Subcutaneous abdominal adipose tissue (tissue), 5 donors: Measurements from ENCODE around the gene PTGS1.

Experiments
- H3K27ac ChIP-seq: one replicate; pipeline ENCODE4 v1.7.0; 2013; ENCODE audit warnings: low read depth, mild to moderate bottlenecking, inconsistent platforms, low read length, moderate library complexity
- H3K27me3 ChIP-seq, 5 donors: one replicate each; pipeline ENCODE4 v1.7.0; 2013; ENCODE audit warnings: low read length in 5 of 5, inconsistent platforms in 1 of 5; ENCODE audit not compliant: control insufficient read depth in 5 of 5, insufficient read depth in 4 of 5
- H3K36me3 ChIP-seq, 5 donors: one replicate each; pipeline ENCODE4 v1.7.0; 2013; ENCODE audit warnings: low read length in 5 of 5; ENCODE audit not compliant: control insufficient read depth in 5 of 5, insufficient read depth in 5 of 5
- H3K4me1 ChIP-seq, 5 donors: one replicate each; pipeline ENCODE4 v1.7.0; 2013; ENCODE audit warnings: low read length in 5 of 5, mild to moderate bottlenecking in 3 of 5, moderate library complexity in 1 of 5; ENCODE audit not compliant: control insufficient read depth in 5 of 5, insufficient read depth in 5 of 5
- H3K4me3 ChIP-seq, 5 donors: one replicate each; pipeline ENCODE4 v1.7.0; 2013; ENCODE audit warnings: low read length in 5 of 5, low read depth in 1 of 5
- H3K9ac ChIP-seq, 5 donors: one replicate each; pipeline ENCODE4 v1.7.0; 2013; ENCODE audit warnings: low read length in 5 of 5, mild to moderate bottlenecking in 4 of 5, moderate library complexity in 3 of 5
- H3K9me3 ChIP-seq, 5 donors: one replicate each; pipeline ENCODE4 v1.7.0; 2013; ENCODE audit warnings: low read length in 5 of 5; ENCODE audit not compliant: control insufficient read depth in 5 of 5
- donor health status: healthy.
- donor health status: healthy.
- donor health status: healthy.
- donor health status: healthy.
- donor health status: healthy.

PTGS1 gene

GRCh38 chr9:122346478-122347347 is 24.1 kb upstream of the PTGS1 start:
- Histone ChIP-seq H3K4me3 (peak overlapping the region; percentile 62 to 71 (median 67)), H3K9ac (peak overlapping the region in 4 of 5 donors; percentile 60 to 74 (median 64)), H3K27ac (no peak overlapping the region), H3K4me1 (peaks cover 0 to 26% (median 15%) of the 10 kb centered on the region in 5 donors), H3K9me3 (no peaks in the 10 kb centered on the region), H3K36me3 (no peaks in the 10 kb centered on the region), H3K27me3 (no peaks in the 10 kb centered on the region)

- H3K27me3 ChIP-seq = no peaks in the 10 kb centered on the region
- peak overlapping the region; percentile 62 to 71 (median 67) for H3K4me3 ChIP-seq
- H3K9ac ChIP-seq = peak overlapping the region in 4 of 5 donors; percentile 60 to 74 (median 64)
- peaks cover 0 to 26% (median 15%) of the 10 kb centered on the region in 5 donors for H3K4me1 ChIP-seq
- no peak overlapping the region for H3K27ac ChIP-seq
- H3K36me3 ChIP-seq = no peaks in the 10 kb centered on the region
- H3K9me3 ChIP-seq = no peaks in the 10 kb centered on the region
Observed at GRCh38 chr9:122347348-122348287, 23.2 kb upstream of the PTGS1 start.

GRCh38 chr9:122348288-122348777 is 22.5 kb upstream of the PTGS1 start:
- Histone ChIP-seq H3K4me3 (no peak overlapping the region), H3K9ac (no peak overlapping the region), H3K9me3 (peaks cover 0 to 3% (median 0%) of the 10 kb centered on the region in 5 donors), H3K27ac (no peak overlapping the region), H3K4me1 (peaks cover 0 to 26% (median 15%) of the 10 kb centered on the region in 5 donors), H3K27me3 (no peaks in the 10 kb centered on the region), H3K36me3 (no peaks in the 10 kb centered on the region)

DNA sequence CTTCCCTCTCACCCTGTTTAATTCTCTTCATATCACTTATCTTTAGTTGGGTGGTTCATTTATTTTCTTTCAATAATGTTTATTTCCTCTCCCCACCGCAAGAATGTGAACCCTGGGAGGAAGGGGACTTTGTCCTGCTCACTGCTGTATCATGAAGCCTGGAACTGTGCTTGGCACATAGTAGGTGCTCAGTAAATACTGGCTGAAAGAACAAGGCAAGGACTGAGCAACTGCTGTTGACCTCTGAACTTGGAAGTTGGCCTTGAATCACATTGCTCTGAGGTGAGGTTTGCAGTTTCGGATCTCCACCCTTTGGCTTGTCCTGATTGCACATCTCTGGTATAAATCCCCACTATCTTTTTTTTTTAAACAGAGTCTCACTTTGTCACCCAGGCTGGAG is 22.0 kb upstream of the PTGS1 start:
- Histone ChIP-seq H3K9me3 (peaks cover 0 to 3% (median 0%) of the 10 kb centered on the region in 5 donors), H3K27ac (no peak overlapping the region), H3K9ac (no peak overlapping the region), H3K4me1 (peaks cover 0 to 26% (median 15%) of the 10 kb centered on the region in 5 donors), H3K4me3 (no peak overlapping the region), H3K27me3 (no peaks in the 10 kb centered on the region), H3K36me3 (no peaks in the 10 kb centered on the region)

DNA sequence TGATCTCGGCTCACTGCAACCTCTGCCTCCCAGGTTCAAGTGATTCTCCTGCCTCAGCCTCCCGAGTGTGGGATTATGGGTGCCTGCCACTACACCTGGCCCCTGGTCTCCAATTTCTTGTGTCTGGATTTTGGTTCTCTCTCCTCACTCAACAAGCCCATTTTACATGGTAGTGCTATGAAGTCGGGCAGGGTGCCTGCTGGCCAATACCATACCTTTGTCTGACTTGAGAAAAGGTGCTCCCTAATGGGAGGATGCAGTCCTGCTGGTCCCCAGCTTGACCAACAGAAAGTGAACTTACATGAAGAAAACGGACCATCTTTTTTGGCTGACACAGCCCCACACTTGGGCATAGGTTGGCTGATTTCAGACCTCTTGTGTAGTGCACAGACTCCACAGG is 21.6 kb upstream of the PTGS1 start:
- Histone ChIP-seq H3K4me1 (peaks cover 0 to 26% (median 15%) of the 10 kb centered on the region in 5 donors), H3K36me3 (no peaks in the 10 kb centered on the region), H3K27me3 (no peaks in the 10 kb centered on the region), H3K9me3 (peaks cover 0 to 3% (median 0%) of the 10 kb centered on the region in 5 donors), H3K4me3 (no peak overlapping the region), H3K27ac (no peak overlapping the region), H3K9ac (no peak overlapping the region)

GRCh38 chr9:122350577-122351355 is 20.1 kb upstream of the PTGS1 start:
- no peaks in the 10 kb centered on the region for H3K36me3 ChIP-seq
- peaks cover 0 to 31% (median 15%) of the 10 kb centered on the region in 5 donors for H3K4me1 ChIP-seq
- H3K27ac ChIP-seq = no peak overlapping the region
- peaks cover 0 to 3% (median 0%) of the 10 kb centered on the region in 5 donors for H3K9me3 ChIP-seq
- no peak overlapping the region for H3K4me3 ChIP-seq
- H3K27me3 ChIP-seq = no peaks in the 10 kb centered on the region
- H3K9ac ChIP-seq = no peak overlapping the region

DNA sequence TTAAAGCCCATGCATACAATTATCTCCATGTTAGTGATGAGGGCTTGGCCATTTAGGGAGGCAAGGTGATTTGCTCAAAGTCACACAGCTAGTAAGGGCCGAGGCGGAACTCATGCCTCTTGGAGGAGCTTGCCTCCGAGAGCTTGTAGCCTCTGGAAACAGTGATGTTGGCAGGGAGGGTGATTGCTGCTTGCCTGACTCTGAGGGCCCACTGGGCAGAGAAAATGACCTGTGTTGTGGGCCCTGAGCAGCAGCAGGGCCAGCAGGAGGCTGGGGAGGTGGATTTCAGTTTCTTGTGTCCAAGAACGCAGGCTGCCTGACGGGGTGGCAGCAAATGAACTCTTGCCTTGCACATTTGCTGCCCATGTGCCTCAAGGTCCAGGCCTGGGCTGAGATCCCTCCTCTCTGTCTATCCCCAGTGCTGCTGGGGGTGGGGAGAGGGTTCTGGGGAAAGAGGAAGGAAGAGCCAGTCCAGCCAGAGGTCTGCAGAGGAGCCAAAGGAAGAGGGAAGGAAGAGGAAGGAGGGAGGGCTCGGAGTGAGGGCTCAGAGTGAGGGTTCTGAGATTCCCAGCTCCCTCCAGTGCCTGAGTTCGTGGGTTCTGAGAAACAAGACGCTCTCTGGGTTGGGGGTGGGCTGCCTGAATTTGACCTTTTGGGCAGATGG is 16.2 kb upstream of the PTGS1 start:
- Histone ChIP-seq H3K27me3 (no peaks in the 10 kb centered on the region), H3K9me3 (peaks cover 0 to 3% (median 0%) of the 10 kb centered on the region in 5 donors), H3K9ac (no peak overlapping the region), H3K4me1 (peaks cover 0 to 6% (median 0%) of the 10 kb centered on the region in 5 donors), H3K4me3 (no peak overlapping the region), H3K27ac (no peak overlapping the region), H3K36me3 (no peaks in the 10 kb centered on the region)

DNA sequence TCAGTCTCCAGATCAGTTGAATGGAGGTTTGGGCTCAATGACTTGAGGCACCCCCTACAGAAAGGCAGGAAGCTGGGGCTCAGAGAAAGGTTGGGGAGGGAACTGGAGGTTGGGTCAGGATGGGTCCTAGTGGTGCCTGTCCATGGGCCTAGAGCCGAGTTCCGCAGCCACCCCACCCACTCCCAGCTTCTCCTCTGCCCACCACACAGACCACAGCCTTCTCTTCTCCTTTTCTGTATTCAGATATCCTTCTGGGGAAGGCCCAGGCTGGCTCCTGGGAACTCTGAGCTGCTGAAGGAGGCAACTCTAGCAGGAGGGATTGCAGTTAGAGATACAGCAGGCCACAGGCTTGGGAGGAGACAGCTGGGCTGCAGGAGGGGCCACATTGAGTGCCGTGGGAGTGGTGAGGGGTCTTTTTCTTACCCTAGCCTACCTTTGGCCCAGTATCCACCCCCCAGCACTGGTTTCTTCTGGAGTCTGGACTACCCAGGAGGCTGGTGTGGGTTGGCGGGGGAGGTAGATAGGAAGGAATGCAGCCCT is 15.4 kb upstream of the PTGS1 start:
- Histone ChIP-seq H3K27me3 (no peaks in the 10 kb centered on the region), H3K36me3 (no peaks in the 10 kb centered on the region), H3K4me3 (no peak overlapping the region), H3K4me1 (peaks cover 0 to 6% (median 0%) of the 10 kb centered on the region in 5 donors), H3K27ac (no peak overlapping the region), H3K9ac (no peak overlapping the region), H3K9me3 (peaks cover 0 to 3% (median 0%) of the 10 kb centered on the region in 5 donors)

DNA sequence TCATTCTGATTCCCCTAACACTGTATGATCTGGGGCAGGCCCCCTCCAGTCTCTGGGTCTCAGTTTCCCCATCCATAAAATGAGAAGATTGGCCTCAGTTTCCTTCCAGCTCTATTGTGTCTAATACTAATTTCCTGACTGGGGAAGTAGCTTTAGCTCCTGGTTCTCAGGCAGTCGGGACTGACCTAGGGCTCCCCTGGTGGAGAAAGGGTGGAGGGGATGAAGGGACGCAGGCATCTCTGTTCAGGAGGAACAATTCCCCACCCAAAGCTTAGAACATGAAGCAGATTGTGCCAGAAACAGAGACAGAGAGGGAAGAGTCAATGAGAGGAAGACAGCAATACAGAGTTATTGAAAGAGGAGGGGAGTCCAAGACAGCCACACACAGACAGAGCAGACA is 14.2 kb upstream of the PTGS1 start:
- H3K27me3 ChIP-seq = no peaks in the 10 kb centered on the region
- H3K4me1 ChIP-seq = peaks cover 0 to 6% (median 0%) of the 10 kb centered on the region in 5 donors
- H3K9ac ChIP-seq = no peak overlapping the region
- no peak overlapping the region for H3K4me3 ChIP-seq
- peaks cover 0 to 3% (median 0%) of the 10 kb centered on the region in 5 donors for H3K9me3 ChIP-seq
- no peak overlapping the region for H3K27ac ChIP-seq
- no peaks in the 10 kb centered on the region for H3K36me3 ChIP-seq
